Measurements from ENCODE around the gene FNDC11. TPM values are rescaled to one million over a fixed set of nuclear protein-coding genes. Genes with fewer than 3 reads are reported as not detected.

The FNDC11 gene
- total RNA-seq, 2 experiments from 2014 or later = 0.23 to 0.27 TPM

- H3K4me1 Mint-ChIP-seq (ENCODE audit: low read depth) = peaks cover 18% of the 10 kb centered on the region
- no peaks in the 10 kb centered on the region for H3K9me3 Mint-ChIP-seq
- no peaks in the 10 kb centered on the region for H3K27me3 Mint-ChIP-seq
- no peaks in the 10 kb centered on the region for H3K36me3 Mint-ChIP-seq (ENCODE audit: low read depth)
- DNase-seq (no peak), ATAC-seq (no peak)
- H3K27ac Mint-ChIP-seq = no peak overlapping the region
- ChIA-PET CTCF (interaction anchor here (0.6 to 1.5 kb wide), 5 partner anchors 16 to 298 kb away, joined by 3 to 4 read pairs (median 3); partner anchors contain the start of gene GMEB2), POLR2A (interaction anchor here (1.0 kb wide), 3 partner anchors 10 to 465 kb away, joined by 3 to 4 read pairs (median 4); no protein-coding TSS in a partner anchor)
- intact Hi-C loops (cut with micrococcal nuclease) = no loop called here
- no peak for TF ChIP-seq CTCF (IDR thresholded peaks at IDR 0.05)
- H3K4me3 Mint-ChIP-seq = no peak overlapping the region
Measured at GRCh38 chr20:63567136-63567385, 13.1 kb downstream of the FNDC11 start.

- TF ChIP-seq CTCF (IDR thresholded peaks at IDR 0.05) = no peak
- Mint-ChIP-seq H3K27me3 (no peaks in the 10 kb centered on the region), H3K4me1 (ENCODE audit: low read depth) (peaks cover 18% of the 10 kb centered on the region), H3K4me3 (peak overlapping the region; percentile 33), H3K27ac (peak overlapping the region; percentile 52), H3K36me3 (ENCODE audit: low read depth) (no peaks in the 10 kb centered on the region), H3K9me3 (no peaks in the 10 kb centered on the region)
- ChIA-PET CTCF (interaction anchor here (0.6 to 1.7 kb wide), 7 partner anchors 15 to 297 kb away, joined by 3 to 6 read pairs (median 3); partner anchors contain the start of gene GMEB2), POLR2A (interaction anchor here (1.0 to 1.3 kb wide), 4 partner anchors 10 to 466 kb away, joined by 3 to 4 read pairs (median 4); no protein-coding TSS in a partner anchor)
- intact Hi-C loops (cut with micrococcal nuclease) = no loop called here
- peak; percentile 80 for DNase-seq
- ATAC-seq = peak; percentile 79
Measured at GRCh38 chr20:63567386-63568169, 13.6 kb downstream of the FNDC11 start.

GRCh38 chr20:63568170-63568981 lies 14.4 kb downstream of the FNDC11 start:
- Mint-ChIP-seq H3K9me3 (no peaks in the 10 kb centered on the region), H3K27ac (no peak overlapping the region)

GRCh38 chr20:63568986-63569949 lies 15.3 kb downstream of the FNDC11 start:
- Mint-ChIP-seq H3K36me3 (ENCODE audit: low read depth) (no peaks in the 10 kb centered on the region), H3K27ac (no peak overlapping the region), H3K4me3 (no peak overlapping the region), H3K9me3 (no peaks in the 10 kb centered on the region), H3K27me3 (no peaks in the 10 kb centered on the region), H3K4me1 (ENCODE audit: low read depth) (peaks cover 18% of the 10 kb centered on the region)
- TF ChIP-seq CTCF (IDR thresholded peaks at IDR 0.05) = no peak
- no peak for ATAC-seq
- CTCF ChIA-PET = interaction anchor here (1.2 to 1.7 kb wide), 3 partner anchors 12 to 32 kb away, joined by 5 to 6 read pairs (median 6); partner anchors contain the start of gene PTK6
- intact Hi-C loops (cut with micrococcal nuclease) = no loop called here
- DNase-seq = no peak
- POLR2A ChIA-PET = interaction anchor here (1.3 kb wide), 1 partner anchor 30 kb away, joined by 3 read pairs; no protein-coding TSS in a partner anchor

More at GRCh38 chr20:63568170-63568981, 14.4 kb downstream of the FNDC11 start:
- Mint-ChIP-seq H3K4me1 (ENCODE audit: low read depth) (peaks cover 18% of the 10 kb centered on the region), H3K36me3 (ENCODE audit: low read depth) (no peaks in the 10 kb centered on the region), H3K27me3 (no peaks in the 10 kb centered on the region), H3K4me3 (peak overlapping the region; percentile 33)
- DNase-seq (no peak), ATAC-seq (no peak)
- ChIA-PET POLR2A (interaction anchor here (1.0 to 1.3 kb wide), 2 partner anchors 29 to 466 kb away, joined by 3 read pairs; no protein-coding TSS in a partner anchor), CTCF (interaction anchor here (1.2 to 1.7 kb wide), 5 partner anchors 11 to 59 kb away, joined by 3 to 6 read pairs (median 4); partner anchors contain the start of gene GMEB2)
- TF ChIP-seq CTCF (IDR thresholded peaks at IDR 0.05) = no peak
- intact Hi-C loops (cut with micrococcal nuclease) = no loop called here
